HepG2 (cell line): ENCODE measurements around the gene ECSIT. TPM values are rescaled to one million over a fixed set of nuclear protein-coding genes. Genes with fewer than 3 reads are reported as not detected.
A peak's percentile ranks its signal among the peaks of the same experiment; 100 is the strongest.

Source experiments
- ATRX ChIP-seq: sonication (generic); formaldehyde crosslinking; IDR thresholded peaks from 2 replicates; pipeline ENCODE4 v1.4.0; 2020; ENCODE audit warnings: missing genetic modification reagents, borderline replicate concordance
- IKZF1 ChIP-seq: fragments of 450-650 bp; IDR thresholded peaks from 2 replicates; pipeline ENCODE4 v1.7.1; 2016
- NFKBIZ ChIP-seq: IDR thresholded peaks from 2 replicates; pipeline ENCODE4 v1.6.1; 2018; ENCODE audit warnings: missing genetic modification reagents, missing compliant biosample characterization
- NFYB ChIP-seq: sonication (generic); formaldehyde crosslinking; IDR thresholded peaks from 2 replicates; pipeline ENCODE4 v1.4.0; 2020; ENCODE audit warnings: missing genetic modification reagents
- PAWR ChIP-seq: sonication (generic); formaldehyde crosslinking; IDR thresholded peaks from 2 replicates; pipeline ENCODE4 v1.4.0; 2020; ENCODE audit warnings: missing genetic modification reagents, mild to moderate bottlenecking, borderline replicate concordance
- SOX6 ChIP-seq, 2 experiments: fragments of 450-650 bp in 1 of 2; sonication (generic) in 1 of 2; formaldehyde crosslinking in 1 of 2; IDR thresholded peaks; 2 replicates each; pipeline versions ENCODE4 v1.4.0 to v1.6.1; 2017 to 2020; ENCODE audit warnings: antibody characterized with exemption in 1 of 2, mild to moderate bottlenecking in 1 of 2, missing genetic modification reagents in 1 of 2
- SRSF4 ChIP-seq: fragments of 200-400 bp; formaldehyde crosslinking; IDR thresholded peaks from one replicate; pipeline ENCODE4 v1.6.1; 2018; ENCODE audit warnings: mild to moderate bottlenecking, low read depth, low read length, moderate library complexity; ENCODE audit not compliant: poor library complexity, severe bottlenecking
- TEAD3 ChIP-seq: optimal IDR thresholded peaks from 2 replicates; pipeline ENCODE3; 2016; ENCODE audit warnings: borderline replicate concordance
- ZNF232 ChIP-seq: sonication (generic); formaldehyde crosslinking; IDR thresholded peaks from 2 replicates; pipeline ENCODE4 v1.4.0; 2020; ENCODE audit warnings: missing genetic modification reagents, borderline replicate concordance
- ZNF430 ChIP-seq: sonication (generic); formaldehyde crosslinking; IDR thresholded peaks from 2 replicates; pipeline ENCODE4 v1.9.0; 2021; ENCODE audit warnings: mild to moderate bottlenecking, missing genetic modification reagents
- ZNF460 ChIP-seq: sonication (generic); formaldehyde crosslinking; IDR thresholded peaks from 2 replicates; pipeline ENCODE4 v1.5.1; 2020; ENCODE audit warnings: missing genetic modification reagents, mild to moderate bottlenecking, borderline replicate concordance
- ZNF850 ChIP-seq: sonication (generic); formaldehyde crosslinking; conservative IDR thresholded peaks from 2 replicates; pipeline ENCODE4 v1.9.0; 2021; ENCODE audit warnings: mild to moderate bottlenecking, missing genetic modification reagents
- polyA plus RNA-seq, 8 experiments: library from polyadenylated mRNA; depleted of rRNA in 3 of 8; stranded (reverse) in 7 of 8; unstranded in 1 of 8; fragments of >200 nt; fragmentation: Illumina TruSeq in 4 of 8; extraction: Trizol in 4 of 8; gene quantifications; 2 replicates each; pipeline versions ENCODE4 v1.2.1 to v1.2.3, GENCODE V29; 2011 to 2016; ENCODE audit warnings: low read depth in 4 of 8, missing spikeins in 1 of 8, mixed read lengths in 1 of 8; ENCODE audit not compliant: insufficient read depth in 1 of 8
- total RNA-seq, 5 experiments: library from RNA; depleted of rRNA; stranded (reverse); fragments of >200 nt; fragmentation: Illumina TruSeq; extraction: Trizol; gene quantifications; 2 replicates each; pipeline ENCODE4 v1.2.3, GENCODE V29; 2016; ENCODE audit warnings: low read depth in 1 of 5
- TF ChIP-seq, protein P1 (sequence below): sonication (generic); formaldehyde crosslinking; IDR thresholded peaks from 2 replicates; pipeline ENCODE4 v1.4.0; 2020; ENCODE audit warnings: missing genetic modification reagents
- TF ChIP-seq, protein P2 (sequence below): sonication (generic); formaldehyde crosslinking; IDR thresholded peaks from 2 replicates; pipeline ENCODE4 v1.4.0; 2020; ENCODE audit warnings: low read depth, missing genetic modification reagents

ECSIT gene
- total and polyA plus RNA-seq, 2 of the 13 experiments (the other 11 are each of a cell fraction or from before 2014, with no cell fraction given): 36.4 to 62.3 TPM

GRCh38 chr19:11558881-11559828 lies 30.2 kb upstream of the ECSIT start, which contains the start of gene ELOF1 (continued):
- TF ChIP-seq, protein P1, sequence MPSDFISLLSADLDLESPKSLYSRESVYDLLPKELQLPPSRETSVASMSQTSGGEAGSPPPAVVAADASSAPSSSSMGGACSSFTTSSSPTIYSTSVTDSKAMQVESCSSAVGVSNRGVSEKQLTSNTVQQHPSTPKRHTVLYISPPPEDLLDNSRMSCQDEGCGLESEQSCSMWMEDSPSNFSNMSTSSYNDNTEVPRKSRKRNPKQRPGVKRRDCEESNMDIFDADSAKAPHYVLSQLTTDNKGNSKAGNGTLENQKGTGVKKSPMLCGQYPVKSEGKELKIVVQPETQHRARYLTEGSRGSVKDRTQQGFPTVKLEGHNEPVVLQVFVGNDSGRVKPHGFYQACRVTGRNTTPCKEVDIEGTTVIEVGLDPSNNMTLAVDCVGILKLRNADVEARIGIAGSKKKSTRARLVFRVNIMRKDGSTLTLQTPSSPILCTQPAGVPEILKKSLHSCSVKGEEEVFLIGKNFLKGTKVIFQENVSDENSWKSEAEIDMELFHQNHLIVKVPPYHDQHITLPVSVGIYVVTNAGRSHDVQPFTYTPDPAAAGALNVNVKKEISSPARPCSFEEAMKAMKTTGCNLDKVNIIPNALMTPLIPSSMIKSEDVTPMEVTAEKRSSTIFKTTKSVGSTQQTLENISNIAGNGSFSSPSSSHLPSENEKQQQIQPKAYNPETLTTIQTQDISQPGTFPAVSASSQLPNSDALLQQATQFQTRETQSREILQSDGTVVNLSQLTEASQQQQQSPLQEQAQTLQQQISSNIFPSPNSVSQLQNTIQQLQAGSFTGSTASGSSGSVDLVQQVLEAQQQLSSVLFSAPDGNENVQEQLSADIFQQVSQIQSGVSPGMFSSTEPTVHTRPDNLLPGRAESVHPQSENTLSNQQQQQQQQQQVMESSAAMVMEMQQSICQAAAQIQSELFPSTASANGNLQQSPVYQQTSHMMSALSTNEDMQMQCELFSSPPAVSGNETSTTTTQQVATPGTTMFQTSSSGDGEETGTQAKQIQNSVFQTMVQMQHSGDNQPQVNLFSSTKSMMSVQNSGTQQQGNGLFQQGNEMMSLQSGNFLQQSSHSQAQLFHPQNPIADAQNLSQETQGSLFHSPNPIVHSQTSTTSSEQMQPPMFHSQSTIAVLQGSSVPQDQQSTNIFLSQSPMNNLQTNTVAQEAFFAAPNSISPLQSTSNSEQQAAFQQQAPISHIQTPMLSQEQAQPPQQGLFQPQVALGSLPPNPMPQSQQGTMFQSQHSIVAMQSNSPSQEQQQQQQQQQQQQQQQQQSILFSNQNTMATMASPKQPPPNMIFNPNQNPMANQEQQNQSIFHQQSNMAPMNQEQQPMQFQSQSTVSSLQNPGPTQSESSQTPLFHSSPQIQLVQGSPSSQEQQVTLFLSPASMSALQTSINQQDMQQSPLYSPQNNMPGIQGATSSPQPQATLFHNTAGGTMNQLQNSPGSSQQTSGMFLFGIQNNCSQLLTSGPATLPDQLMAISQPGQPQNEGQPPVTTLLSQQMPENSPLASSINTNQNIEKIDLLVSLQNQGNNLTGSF: no peak
- TF ChIP-seq TEAD3 (CRISPR knock-in tag) (peak; percentile 81), NFYB (CRISPR knock-in tag) (no peak), ATRX (CRISPR knock-in tag) (no peak), SRSF4 (no peak), NFKBIZ (0 out of 2 replicates have a peak, but pooled peaks have one; percentile 33), ZNF430 (CRISPR knock-in tag) (peak; percentile 53; the same call in 1 of the 2 replicates), IKZF1 (no peak), PAWR (no peak), SOX6 (IDR thresholded peaks at IDR 0.05) (no peak), SOX6 (CRISPR knock-in tag; IDR thresholded peaks at IDR 0.05) (peak; percentile 43), ZNF850 (CRISPR knock-in tag) (no peak), ZNF460 (CRISPR knock-in tag) (no peak; the same call in 1 of the 2 replicates), ZNF232 (CRISPR knock-in tag) (no peak)
- TF ChIP-seq, protein P2, sequence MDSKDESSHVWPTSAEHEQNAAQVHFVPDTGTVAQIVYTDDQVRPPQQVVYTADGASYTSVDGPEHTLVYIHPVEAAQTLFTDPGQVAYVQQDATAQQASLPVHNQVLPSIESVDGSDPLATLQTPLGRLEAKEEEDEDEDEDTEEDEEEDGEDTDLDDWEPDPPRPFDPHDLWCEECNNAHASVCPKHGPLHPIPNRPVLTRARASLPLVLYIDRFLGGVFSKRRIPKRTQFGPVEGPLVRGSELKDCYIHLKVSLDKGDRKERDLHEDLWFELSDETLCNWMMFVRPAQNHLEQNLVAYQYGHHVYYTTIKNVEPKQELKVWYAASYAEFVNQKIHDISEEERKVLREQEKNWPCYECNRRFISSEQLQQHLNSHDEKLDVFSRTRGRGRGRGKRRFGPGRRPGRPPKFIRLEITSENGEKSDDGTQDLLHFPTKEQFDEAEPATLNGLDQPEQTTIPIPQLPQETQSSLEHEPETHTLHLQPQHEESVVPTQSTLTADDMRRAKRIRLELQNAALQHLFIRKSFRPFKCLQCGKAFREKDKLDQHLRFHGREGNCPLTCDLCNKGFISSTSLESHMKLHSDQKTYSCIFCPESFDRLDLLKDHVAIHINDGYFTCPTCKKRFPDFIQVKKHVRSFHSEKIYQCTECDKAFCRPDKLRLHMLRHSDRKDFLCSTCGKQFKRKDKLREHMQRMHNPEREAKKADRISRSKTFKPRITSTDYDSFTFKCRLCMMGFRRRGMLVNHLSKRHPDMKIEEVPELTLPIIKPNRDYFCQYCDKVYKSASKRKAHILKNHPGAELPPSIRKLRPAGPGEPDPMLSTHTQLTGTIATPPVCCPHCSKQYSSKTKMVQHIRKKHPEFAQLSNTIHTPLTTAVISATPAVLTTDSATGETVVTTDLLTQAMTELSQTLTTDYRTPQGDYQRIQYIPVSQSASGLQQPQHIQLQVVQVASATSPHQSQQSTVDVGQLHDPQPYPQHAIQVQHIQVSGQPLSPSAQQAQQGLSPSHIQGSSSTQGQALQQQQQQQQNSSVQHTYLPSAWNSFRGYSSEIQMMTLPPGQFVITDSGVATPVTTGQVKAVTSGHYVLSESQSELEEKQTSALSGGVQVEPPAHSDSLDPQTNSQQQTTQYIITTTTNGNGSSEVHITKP (CRISPR knock-in tag): no peak; the same call in 1 of the 2 replicates
